HuH-7.5 (cell line): ENCODE measurements around the gene ARPC3.
A peak's percentile ranks its signal among the peaks of the same experiment; 100 is the strongest.
"Not testable (repeated sequence)": the region's sequence is repeated elsewhere in the genome, so short reads cannot be mapped to it uniquely, and the experiment has no call there.

Experiments
- DNase-seq: peaks from one replicate; pipeline ENCODE4 v3.0.0; 2011; ENCODE audit warnings: low spot score

Gene ARPC3

DNA sequence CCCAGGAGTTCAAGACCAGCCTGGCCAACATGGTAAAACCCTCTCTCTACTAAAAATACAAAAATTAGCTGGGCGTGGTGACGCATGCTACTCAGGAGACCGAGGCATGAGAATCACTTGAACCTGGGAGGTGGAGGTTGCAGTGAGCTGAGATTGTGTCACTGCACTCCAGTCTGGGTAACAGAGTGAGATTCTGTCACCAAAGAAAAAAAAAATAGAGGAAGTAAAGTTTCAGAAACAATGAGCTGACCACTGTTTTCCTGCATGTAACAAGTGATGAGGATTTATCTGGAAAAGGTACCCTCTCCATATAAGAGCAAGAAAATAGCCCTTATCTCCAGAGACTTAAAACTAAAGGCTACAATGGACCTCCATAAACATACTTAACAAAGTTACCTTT lies 33.0 kb downstream of the ARPC3 start:
- not testable (repeated sequence) for DNase-seq

DNA sequence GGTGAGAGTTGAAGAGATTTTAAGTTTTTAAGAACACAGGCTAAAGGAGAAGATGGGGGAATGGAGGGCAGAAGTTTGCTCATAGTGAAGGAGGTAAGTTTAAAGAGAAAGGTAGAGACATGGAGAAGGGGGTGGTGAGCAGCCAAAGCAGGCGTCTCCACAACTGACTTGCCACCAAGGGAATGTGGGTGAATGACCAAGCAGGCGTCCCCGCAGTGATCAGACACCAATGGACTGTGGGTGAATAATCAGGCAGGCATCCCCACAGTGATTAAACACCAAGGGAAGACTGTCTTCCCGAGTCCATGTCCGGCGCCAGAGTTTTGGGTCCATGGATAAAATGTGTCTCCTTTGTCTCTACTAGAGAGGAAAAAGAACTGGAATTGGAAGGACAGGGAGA lies 40.1 kb downstream of the ARPC3 start:
- DNase-seq = not testable (repeated sequence)

DNA sequence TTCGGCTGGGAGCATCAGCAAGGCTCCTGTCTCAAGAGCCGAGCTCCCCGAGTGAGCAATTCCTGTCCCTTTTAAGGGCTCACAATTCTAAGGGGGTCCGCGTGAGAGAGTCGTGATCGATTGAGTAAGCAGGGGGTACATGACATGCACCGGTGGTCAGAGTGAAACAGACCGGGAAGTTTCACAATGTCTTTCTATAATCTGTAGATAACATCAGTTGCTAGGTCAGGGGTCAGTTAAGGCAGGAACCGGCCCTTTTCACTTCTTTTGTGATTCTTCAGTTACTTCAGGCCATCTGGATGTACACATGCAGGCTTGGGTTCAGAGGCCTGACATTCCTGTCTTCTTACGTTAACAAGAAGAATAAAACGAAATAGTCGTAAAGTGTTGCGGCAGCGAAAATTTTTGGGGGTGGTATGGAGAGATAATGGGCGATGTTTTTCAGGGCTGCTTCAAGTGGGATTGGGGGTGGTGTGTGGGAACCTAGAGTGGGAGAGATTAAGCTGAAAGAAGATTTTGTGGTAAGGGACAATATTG lies 44.9 kb downstream of the ARPC3 start:
- not testable (repeated sequence) for DNase-seq

DNA sequence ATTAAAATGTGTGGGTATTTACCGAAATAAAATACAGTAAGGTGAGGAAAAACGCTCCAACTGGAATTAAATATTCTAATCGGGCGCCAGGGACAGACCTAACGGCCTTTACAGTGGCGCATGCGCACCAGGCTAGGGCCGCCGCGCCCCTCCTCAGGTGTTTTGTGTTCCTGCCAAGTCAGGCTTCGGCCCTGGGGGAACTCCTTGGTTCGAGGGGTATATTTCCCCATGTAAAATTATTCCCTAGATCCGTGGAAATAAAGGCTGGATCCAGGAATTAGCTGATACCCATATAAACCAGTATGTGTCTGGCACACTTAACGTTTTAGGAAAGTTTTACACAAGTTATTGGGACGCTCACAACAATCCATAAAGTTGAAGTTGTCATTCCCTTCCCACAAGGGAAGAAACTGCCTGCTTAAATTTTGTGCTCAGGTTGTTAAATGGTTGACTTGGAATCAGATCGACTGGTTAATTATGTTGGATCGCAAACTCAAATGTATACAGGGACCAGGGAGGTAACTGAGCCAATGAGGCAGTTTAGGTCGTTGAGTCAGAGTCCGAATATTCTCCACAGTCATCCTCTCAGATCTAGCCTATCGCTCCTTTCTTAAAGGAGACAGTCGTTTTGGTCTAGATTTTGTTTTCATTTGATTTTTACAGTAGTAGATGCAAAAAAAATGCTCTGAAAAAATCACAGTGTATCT lies 46.0 kb downstream of the ARPC3 start:
- DNase-seq = peak; percentile 75

DNA sequence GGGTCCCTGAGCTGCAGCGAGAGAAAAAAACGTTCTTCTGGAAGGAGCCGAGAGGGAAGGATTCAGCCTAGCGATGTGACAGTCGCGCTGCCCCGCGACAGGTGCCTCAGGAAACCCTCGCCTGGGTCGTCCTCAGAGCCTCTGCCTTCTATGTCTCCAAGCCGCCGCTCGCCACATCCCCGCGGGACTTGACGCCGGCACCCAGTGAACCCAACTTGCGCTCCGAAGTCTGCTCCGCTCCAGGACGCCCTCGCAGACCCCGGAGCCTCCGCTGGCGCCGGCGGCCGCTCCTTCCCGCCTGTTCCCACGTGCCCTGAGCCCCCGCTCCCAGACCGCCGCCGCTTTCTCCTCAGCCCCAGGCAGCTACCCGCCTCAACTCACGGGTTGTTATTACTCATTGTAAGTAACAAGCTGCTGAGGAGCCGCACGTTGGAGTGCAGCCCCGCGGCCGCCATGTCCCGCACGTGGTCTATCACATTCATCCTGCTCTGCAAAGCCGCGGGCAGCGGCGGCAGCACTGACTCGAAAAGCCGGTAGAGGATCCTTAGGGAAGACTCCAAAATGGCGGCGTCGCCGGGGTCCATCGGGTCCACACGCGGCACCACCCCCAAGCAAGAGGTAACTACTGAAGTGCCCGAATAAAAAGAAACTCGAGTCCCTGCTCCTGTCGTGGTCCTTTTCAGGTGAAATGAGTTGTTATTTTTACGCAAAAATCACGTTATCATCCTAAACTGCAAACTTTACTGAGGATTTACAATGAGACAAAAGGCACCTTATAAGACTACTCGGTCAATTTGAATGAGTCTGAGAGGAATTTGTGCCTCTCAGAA lies 46.8 kb downstream of the ARPC3 start, which contains the start of gene ANAPC7:
ANAPC7 (minus strand) TSS at position 563 of the 830 bp plus-strand sequence; CDS start at position 482, 81 bp downstream.
- peak; percentile 70 for DNase-seq
